Naive B cell (primary cell): Measurements from ENCODE around the gene CASTOR1. TPM values are rescaled to one million over a fixed set of nuclear protein-coding genes. Genes with fewer than 3 reads are reported as not detected.
A peak's percentile ranks its signal among the peaks of the same experiment; 100 is the strongest.

Experiments
- ATAC-seq, 2 donors: fragments of 150-1000 bp; cut with Tn5 transposase; 2 replicates each; pipeline ENCODE4 v1.10.0; 2021; ENCODE audit warnings: low read depth in 2 of 2, mild to moderate bottlenecking in 2 of 2, moderate library complexity in 2 of 2
- DNase-seq: peaks from one replicate; pipeline ENCODE4 v3.0.0; 2022
- H3K27ac Mint-ChIP-seq, 6 donors: one replicate each; pipeline ENCODE4 v1.8.0; 2020 to 2022; ENCODE audit warnings: mild to moderate bottlenecking in 6 of 6, mixed read lengths in 6 of 6, moderate library complexity in 5 of 6, inconsistent platforms in 2 of 6
- H3K27me3 Mint-ChIP-seq, 3 donors: one replicate each; pipeline ENCODE4 v1.8.0; 2021 to 2022; ENCODE audit warnings: mixed read lengths in 3 of 3, mild to moderate bottlenecking in 1 of 3
- H3K36me3 Mint-ChIP-seq, 2 donors: one replicate each; pipeline ENCODE4 v1.8.0; 2020 to 2022; ENCODE audit warnings: mixed read lengths in 2 of 2, inconsistent platforms in 1 of 2, mild to moderate bottlenecking in 1 of 2
- H3K4me1 Mint-ChIP-seq, 3 donors: one replicate each; pipeline ENCODE4 v1.8.0; 2020 to 2022; ENCODE audit warnings: mixed read lengths in 3 of 3, inconsistent platforms in 1 of 3, mild to moderate bottlenecking in 1 of 3, moderate library complexity in 1 of 3
- H3K4me3 Mint-ChIP-seq, 8 donors: one replicate each; pipeline ENCODE4 v1.8.0; 2020 to 2022; ENCODE audit warnings: mild to moderate bottlenecking in 8 of 8, mixed read lengths in 8 of 8, moderate library complexity in 8 of 8, inconsistent platforms in 2 of 8
- H3K9me3 Mint-ChIP-seq, 7 donors: one replicate each; pipeline ENCODE4 v1.8.0; 2020 to 2022; ENCODE audit warnings: mixed read lengths in 7 of 7, mild to moderate bottlenecking in 5 of 7, inconsistent platforms in 2 of 7, moderate library complexity in 1 of 7
- polyA plus RNA-seq, 6 donors: library from polyadenylated mRNA; unstranded; fragments of 300-500 nt; fragmentation: Illumina TruSeq; gene quantifications; one replicate each; pipeline ENCODE4 v1.2.3, GENCODE V29; 2021; ENCODE audit warnings: low read depth in 6 of 6

CASTOR1 gene
- polyA plus RNA-seq, 6 donors from 2014 or later, result 11.0 to 18.5 (median 14.7) TPM; not detected in 1

DNA sequence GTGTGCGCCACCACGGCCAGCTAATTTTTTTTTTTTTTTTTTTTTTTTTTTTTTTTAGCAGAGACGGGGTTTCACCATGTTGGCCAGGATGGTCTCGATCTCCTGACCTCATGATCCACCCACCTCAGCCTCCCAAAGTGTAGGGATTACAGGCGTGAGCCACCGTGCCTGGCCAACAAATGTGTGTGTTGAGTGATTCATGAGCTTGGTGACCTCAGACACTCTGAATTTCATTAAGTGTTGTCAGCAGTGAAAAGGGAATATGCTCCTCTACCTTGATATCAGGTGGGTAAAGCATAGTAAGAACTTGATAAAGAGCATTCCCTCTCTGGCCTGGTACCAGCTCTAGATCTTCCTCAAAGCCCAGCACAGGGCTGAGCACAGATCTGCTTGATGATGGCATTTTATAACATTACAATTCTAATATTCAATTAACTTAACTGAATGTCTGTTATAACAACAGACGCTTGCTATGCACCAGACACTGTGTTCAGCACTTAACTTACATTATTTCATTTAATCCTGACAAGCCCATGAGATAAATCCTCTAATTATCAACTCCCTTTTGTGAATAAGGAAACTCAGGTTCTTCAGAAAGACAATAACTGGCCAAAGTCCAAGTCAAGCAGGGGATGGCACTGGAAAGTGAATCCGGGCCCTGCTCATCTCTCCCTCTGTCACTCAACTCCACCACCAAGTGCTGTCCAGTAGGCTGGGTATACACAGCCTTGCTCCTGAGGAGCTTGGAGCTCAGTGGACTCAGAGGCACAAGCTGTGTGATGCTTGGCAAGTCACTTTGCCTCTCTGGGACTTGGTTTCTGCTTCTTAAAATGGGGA is 24.4 kb upstream of the CASTOR1 start:
- no peaks in the 10 kb centered on the region for H3K9me3 Mint-ChIP-seq
- no peaks in the 10 kb centered on the region for H3K27me3 Mint-ChIP-seq
- peak overlapping the region in 5 of 6 donors; percentile 47 to 89 (median 71) for H3K27ac Mint-ChIP-seq
- H3K36me3 Mint-ChIP-seq, result peaks cover 0 to 4% of the 10 kb centered on the region in 2 donors
- peak overlapping the region in 6 of 8 donors; percentile 16 to 55 (median 27) for H3K4me3 Mint-ChIP-seq
- DNase-seq (no peak), ATAC-seq (no peak)
- peaks cover 77 to 100% (median 93%) of the 10 kb centered on the region in 3 donors for H3K4me1 Mint-ChIP-seq

DNA sequence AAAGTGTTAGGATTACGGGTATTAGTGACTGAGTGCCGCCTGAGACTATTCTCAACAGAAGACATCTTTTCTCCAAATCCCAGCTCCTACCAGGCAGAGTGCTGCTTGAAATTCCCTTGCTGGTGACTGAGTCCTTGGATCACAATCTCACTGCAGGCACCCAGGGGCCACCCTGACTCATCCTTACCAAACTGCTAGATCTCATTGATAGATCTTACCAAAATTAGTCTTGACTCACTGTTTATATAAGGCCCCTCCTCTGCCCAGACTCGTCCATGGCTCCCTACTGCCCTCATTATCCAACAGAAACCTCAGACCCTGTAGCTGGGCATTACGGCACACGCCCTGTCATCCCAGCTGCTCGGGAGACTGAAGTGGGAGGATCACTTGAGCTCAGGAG is 22.7 kb upstream of the CASTOR1 start:
- Mint-ChIP-seq H3K9me3 (no peaks in the 10 kb centered on the region), H3K4me3 (peak overlapping the region in 6 of 8 donors; percentile 15 to 77 (median 72)), H3K4me1 (peaks cover 77 to 100% (median 92%) of the 10 kb centered on the region in 3 donors), H3K27ac (peak overlapping the region; percentile 65 to 97 (median 90)), H3K27me3 (no peaks in the 10 kb centered on the region), H3K36me3 (peaks cover 0 to 4% of the 10 kb centered on the region in 2 donors)
- DNase-seq (no peak), ATAC-seq (no peak)

- ATAC-seq (no peak), DNase-seq (no peak)
- Mint-ChIP-seq H3K4me1 (peaks cover 85 to 100% (median 96%) of the 10 kb centered on the region in 3 donors), H3K27ac (peak overlapping the region; percentile 89 to 98 (median 98)), H3K4me3 (peak overlapping the region; percentile 68 to 89 (median 77)), H3K9me3 (no peaks in the 10 kb centered on the region), H3K27me3 (no peaks in the 10 kb centered on the region), H3K36me3 (peaks cover 0 to 4% of the 10 kb centered on the region in 2 donors)
Observed at GRCh38 chr22:30310881-30311771, 21.8 kb upstream of the CASTOR1 start.

DNA sequence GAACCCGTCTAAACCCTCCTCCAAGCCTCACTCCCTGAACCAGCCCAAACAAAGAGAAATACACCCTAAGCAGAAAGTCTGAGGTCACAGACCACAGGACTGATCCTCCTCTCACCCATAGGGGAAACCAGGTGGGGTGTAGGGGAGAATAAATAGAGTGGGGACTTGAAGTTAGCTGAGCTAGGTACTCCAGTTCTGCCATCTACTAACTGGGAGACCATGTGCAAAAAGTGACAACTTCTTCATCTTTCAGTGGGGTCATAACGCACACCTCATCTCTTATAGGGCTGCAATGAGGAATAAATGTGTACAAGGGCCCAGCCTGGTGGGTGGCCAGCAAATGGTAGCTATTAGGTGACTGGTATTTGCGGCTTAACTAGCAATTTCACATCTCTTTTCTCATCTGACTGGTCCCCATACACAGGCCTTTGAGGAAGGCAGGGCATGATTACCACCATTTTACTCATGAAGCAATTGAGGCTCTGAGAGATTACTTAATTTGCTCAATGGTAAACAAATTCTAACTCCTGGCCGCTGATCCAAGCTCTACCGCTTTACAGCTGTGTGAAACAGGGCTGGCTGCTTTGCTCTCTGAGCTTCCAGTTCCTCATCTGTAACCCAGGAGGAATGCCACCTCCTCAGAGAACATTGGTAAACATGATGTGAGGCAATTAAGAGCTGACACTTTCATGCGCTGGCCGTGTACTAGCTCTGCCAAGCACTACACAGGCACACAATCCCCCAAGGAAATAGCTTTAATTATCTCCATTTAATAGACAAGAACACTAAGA is 20.8 kb upstream of the CASTOR1 start:
- peaks cover 85 to 100% (median 96%) of the 10 kb centered on the region in 3 donors for H3K4me1 Mint-ChIP-seq

DNA sequence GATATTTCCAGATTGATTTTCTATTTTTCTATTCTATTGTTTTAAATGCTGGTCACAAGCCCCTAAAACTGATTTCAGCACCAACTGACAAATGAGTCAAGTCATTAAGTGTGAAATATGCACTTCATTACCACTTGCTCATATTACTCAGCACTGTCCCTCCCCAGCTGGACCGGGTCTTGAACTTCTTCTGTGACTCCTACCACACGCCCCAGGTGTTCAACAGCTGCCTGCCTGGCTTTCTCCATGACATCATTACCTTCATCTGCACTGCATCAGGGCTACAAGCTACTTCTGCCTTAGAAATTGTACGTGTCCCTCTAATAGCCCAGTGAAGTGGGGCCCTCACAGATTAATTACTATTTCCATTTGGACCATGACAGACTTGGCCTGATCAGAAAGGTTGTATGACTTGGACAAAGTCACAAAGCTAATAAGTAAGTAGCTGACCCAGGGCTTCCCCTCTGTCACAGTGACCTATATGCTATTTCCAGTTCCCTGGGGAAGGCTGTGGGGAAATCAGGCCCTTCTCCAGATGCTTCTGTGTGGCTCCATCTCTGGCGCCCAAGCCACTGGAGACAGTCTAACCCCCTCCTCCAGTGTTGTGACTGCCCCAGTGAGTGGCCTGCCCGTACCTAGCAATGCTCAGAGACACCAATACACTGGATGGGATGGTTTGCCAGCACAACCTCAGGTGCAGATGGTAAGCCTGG is 19.4 kb upstream of the CASTOR1 start:
- ATAC-seq, result peak in 1 of 2 donors; percentile 17
- Mint-ChIP-seq H3K27ac (peak overlapping the region; percentile 89 to 98 (median 98)), H3K4me3 (peak overlapping the region; percentile 56 to 94 (median 78)), H3K36me3 (no peaks in the 10 kb centered on the region), H3K4me1 (peaks cover 87 to 100% (median 94%) of the 10 kb centered on the region in 3 donors), H3K9me3 (no peaks in the 10 kb centered on the region), H3K27me3 (no peaks in the 10 kb centered on the region)
- DNase-seq, result no peak

More for the DNA sequence above, 20.8 kb upstream of the CASTOR1 start:
- DNase-seq, result no peak
- Mint-ChIP-seq H3K36me3 (peaks cover 0 to 4% of the 10 kb centered on the region in 2 donors), H3K9me3 (no peaks in the 10 kb centered on the region), H3K27ac (peak overlapping the region; percentile 89 to 98 (median 98)), H3K27me3 (no peaks in the 10 kb centered on the region), H3K4me3 (peak overlapping the region; percentile 68 to 89 (median 77))
- peak; percentile 27 to 29 for ATAC-seq

DNA sequence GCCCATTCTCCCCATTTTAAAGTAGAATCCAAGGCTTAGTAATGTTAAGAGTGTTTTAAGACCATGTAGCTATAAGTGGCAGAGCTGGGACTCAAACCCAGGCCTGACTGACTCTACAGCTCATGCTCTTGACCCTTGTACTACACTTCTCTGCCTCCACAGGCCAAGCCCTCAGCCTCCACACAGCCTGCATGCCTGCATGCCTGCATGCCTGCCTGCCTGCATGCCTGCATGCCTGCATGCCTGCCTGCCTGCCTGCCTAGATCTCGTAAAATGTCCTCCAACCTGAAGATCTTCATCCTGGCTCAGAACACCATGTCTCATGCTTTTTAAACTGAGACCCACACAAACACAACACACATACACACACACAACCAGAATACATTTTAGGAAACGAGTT is 18.8 kb upstream of the CASTOR1 start:
- peaks cover 91 to 100% (median 97%) of the 10 kb centered on the region in 3 donors for H3K4me1 Mint-ChIP-seq
- ATAC-seq (no peak), DNase-seq (no peak)
- H3K27me3 Mint-ChIP-seq, result no peaks in the 10 kb centered on the region
- peak overlapping the region; percentile 56 to 94 (median 78) for H3K4me3 Mint-ChIP-seq
- peak overlapping the region; percentile 89 to 98 (median 98) for H3K27ac Mint-ChIP-seq
- H3K36me3 Mint-ChIP-seq, result no peaks in the 10 kb centered on the region
- H3K9me3 Mint-ChIP-seq, result no peaks in the 10 kb centered on the region

DNA sequence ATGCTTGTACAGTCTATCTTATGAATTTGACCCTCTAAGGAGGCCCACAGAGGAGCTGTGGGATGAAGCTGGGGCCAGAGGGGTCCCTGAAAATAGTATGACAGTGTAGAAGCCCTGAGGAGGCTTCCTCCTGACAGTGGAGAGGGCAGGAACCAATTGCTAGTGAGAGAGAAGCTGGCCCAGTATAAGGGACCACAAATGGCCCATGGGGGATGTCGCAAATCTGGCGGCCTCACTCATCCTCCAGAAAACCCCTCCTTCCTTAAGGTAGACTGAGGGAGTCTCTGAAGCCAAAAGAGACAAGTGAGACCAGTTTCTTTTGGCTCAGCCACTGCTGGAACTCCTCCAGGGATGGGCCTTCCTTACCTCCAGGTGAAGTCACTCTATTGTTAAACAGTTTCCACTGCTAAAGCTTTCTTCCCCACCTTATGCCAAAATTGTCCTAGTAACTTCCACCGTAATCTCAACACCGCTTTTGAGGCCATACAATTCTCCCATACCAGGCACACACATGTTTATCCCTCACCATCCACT is 17.8 kb upstream of the CASTOR1 start:
- DNase-seq (no peak), ATAC-seq (no peak)
- Mint-ChIP-seq H3K9me3 (no peaks in the 10 kb centered on the region), H3K27me3 (no peaks in the 10 kb centered on the region), H3K27ac (peak overlapping the region; percentile 89 to 98 (median 94)), H3K4me3 (peak overlapping the region; percentile 78 to 94 (median 84)), H3K36me3 (no peaks in the 10 kb centered on the region), H3K4me1 (peaks cover 91 to 100% (median 97%) of the 10 kb centered on the region in 3 donors)

- Mint-ChIP-seq H3K36me3 (no peaks in the 10 kb centered on the region), H3K27ac (peak overlapping the region; percentile 89 to 98 (median 94)), H3K4me3 (peak overlapping the region; percentile 78 to 94 (median 84)), H3K4me1 (peaks cover 92 to 100% (median 97%) of the 10 kb centered on the region in 3 donors), H3K27me3 (no peaks in the 10 kb centered on the region), H3K9me3 (no peaks in the 10 kb centered on the region)
- DNase-seq (no peak), ATAC-seq (no peak)
Observed at GRCh38 chr22:30306627-30307011, 17.3 kb upstream of the CASTOR1 start.

GRCh38 chr22:30305906-30306626 is 16.8 kb upstream of the CASTOR1 start:
- Mint-ChIP-seq H3K9me3 (no peaks in the 10 kb centered on the region), H3K27me3 (no peaks in the 10 kb centered on the region), H3K4me3 (peak overlapping the region; percentile 78 to 94 (median 84)), H3K27ac (peak overlapping the region; percentile 89 to 98 (median 96)), H3K36me3 (no peaks in the 10 kb centered on the region), H3K4me1 (peaks cover 92 to 100% (median 97%) of the 10 kb centered on the region in 3 donors)
- DNase-seq, result no peak
- peak; percentile 7 to 10 for ATAC-seq

- Mint-ChIP-seq H3K27ac (peak overlapping the region; percentile 53 to 98 (median 94)), H3K27me3 (no peaks in the 10 kb centered on the region), H3K4me3 (peak overlapping the region; percentile 78 to 94 (median 84)), H3K4me1 (peaks cover 88 to 100% (median 97%) of the 10 kb centered on the region in 3 donors), H3K36me3 (no peaks in the 10 kb centered on the region), H3K9me3 (no peaks in the 10 kb centered on the region)
- DNase-seq (peak; percentile 67), ATAC-seq (peak; percentile 58 to 67)
Observed at GRCh38 chr22:30305519-30305905, 16.2 kb upstream of the CASTOR1 start.

DNA sequence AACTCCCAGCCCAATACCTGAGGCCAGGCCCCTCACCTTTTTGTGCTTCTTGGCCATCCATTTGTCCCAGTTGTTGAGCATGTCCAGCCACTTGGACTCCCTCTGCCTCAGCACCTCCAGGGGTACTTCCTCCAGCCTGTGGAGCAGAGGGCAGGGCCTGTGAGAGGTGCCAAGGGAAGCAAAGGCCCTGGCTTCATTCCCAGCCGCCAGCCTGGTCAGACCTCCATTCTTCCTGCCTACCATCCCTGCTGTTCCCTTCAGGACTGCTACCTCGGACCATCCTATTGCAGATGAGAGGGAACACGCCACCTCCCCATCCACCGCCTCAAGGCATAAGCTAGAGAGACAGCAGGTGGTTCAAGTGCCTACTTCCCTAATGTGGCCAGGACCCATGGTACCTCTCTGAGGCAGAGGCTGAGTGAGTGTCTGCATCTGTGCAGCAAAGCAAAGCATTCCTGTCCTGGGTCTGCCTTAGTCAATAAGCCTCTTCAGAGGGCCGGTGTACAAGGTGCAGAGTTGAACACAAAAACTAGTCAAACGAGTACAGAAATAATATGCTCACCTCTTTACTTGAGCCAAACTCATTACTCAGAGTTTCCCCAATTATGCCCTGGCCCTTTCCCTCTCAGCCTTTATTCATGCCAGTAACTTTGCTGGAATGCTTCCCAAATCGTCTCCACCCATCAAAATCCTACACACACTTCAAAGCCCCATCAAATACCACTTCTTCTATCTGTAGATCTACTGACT is 15.4 kb upstream of the CASTOR1 start:
- Mint-ChIP-seq H3K27ac (peak overlapping the region; percentile 74 to 98 (median 96)), H3K27me3 (no peaks in the 10 kb centered on the region), H3K36me3 (no peaks in the 10 kb centered on the region), H3K9me3 (no peaks in the 10 kb centered on the region), H3K4me3 (peak overlapping the region; percentile 78 to 94 (median 84)), H3K4me1 (peaks cover 79 to 99% (median 91%) of the 10 kb centered on the region in 3 donors)
- ATAC-seq, result peak; percentile 78 to 83
- DNase-seq, result peak; percentile 69
